ENCODE results near the gene ZNF629. TPM values are rescaled to one million over a fixed set of nuclear protein-coding genes. Genes with fewer than 3 reads are reported as not detected.

ZNF629 gene
- total and polyA plus RNA-seq, 2 experiments from 2014 or later = 4.1 to 20.3 TPM

- no peak for ATAC-seq
- H3K9me3 Mint-ChIP-seq = no peaks in the 10 kb centered on the region; the same call in 2 of the 3 replicates
- Histone ChIP-seq H4K20me1 (replicated peaks; ENCODE audit: insufficient read depth) (peaks cover 20% of the 10 kb centered on the region), H2AFZ (no peak overlapping the region), H3K79me2 (replicated peaks; ENCODE audit: insufficient read depth) (peaks cover 24% of the 10 kb centered on the region), H3K4me1 (ENCODE audit: insufficient read depth) (peaks cover 6% of the 10 kb centered on the region; the same call in 1 of the 2 replicates), H3F3A (replicated peaks; ENCODE audit: low read depth) (0 out of 2 replicates have a peak, but pooled peaks cover 7% of the 10 kb centered on the region), H3K4me2 (no peak overlapping the region), H3K9me2 (ENCODE audit: insufficient read depth) (no peaks in the 10 kb centered on the region), H3K4me3 (no peak overlapping the region), H3K36me3 (ENCODE audit: insufficient read depth) (peaks cover 25% of the 10 kb centered on the region), H3K27ac (ENCODE audit: low read depth) (no peak overlapping the region), H3K27me3 (ENCODE audit: insufficient read depth) (no peaks in the 10 kb centered on the region)
- H3K4me3 Mint-ChIP-seq = peak overlapping the region; percentile 95
- H3K36me3 Mint-ChIP-seq (ENCODE audit: low read depth) = peaks cover 40% of the 10 kb centered on the region
- TF ChIP-seq EZH2phosphoT487 (IDR thresholded peaks at IDR 0.05; ENCODE audit: unreplicated experiment) (no peak), CREB1 (CRISPR knock-in tag; IDR thresholded peaks at IDR 0.05; ENCODE audit: low read depth) (no peak), NANOG (IDR thresholded peaks at IDR 0.05; ENCODE audit: borderline replicate concordance) (no peak), STAT1 (IDR thresholded peaks at IDR 0.05; ENCODE audit: unreplicated experiment) (no peak), ZNF114 (CRISPR knock-in tag; IDR thresholded peaks at IDR 0.05) (no peak)
- TF ChIP-seq, protein P1, sequence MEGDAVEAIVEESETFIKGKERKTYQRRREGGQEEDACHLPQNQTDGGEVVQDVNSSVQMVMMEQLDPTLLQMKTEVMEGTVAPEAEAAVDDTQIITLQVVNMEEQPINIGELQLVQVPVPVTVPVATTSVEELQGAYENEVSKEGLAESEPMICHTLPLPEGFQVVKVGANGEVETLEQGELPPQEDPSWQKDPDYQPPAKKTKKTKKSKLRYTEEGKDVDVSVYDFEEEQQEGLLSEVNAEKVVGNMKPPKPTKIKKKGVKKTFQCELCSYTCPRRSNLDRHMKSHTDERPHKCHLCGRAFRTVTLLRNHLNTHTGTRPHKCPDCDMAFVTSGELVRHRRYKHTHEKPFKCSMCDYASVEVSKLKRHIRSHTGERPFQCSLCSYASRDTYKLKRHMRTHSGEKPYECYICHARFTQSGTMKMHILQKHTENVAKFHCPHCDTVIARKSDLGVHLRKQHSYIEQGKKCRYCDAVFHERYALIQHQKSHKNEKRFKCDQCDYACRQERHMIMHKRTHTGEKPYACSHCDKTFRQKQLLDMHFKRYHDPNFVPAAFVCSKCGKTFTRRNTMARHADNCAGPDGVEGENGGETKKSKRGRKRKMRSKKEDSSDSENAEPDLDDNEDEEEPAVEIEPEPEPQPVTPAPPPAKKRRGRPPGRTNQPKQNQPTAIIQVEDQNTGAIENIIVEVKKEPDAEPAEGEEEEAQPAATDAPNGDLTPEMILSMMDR (conservative IDR thresholded peaks at IDR 0.05; ENCODE audit: low read depth in 2 of 2) = no peak
- peaks cover 29% of the 10 kb centered on the region for H3K27me3 Mint-ChIP-seq (ENCODE audit: insufficient read depth, low read depth, poor library complexity)
- H3K4me1 Mint-ChIP-seq = peaks cover 16% of the 10 kb centered on the region
- no peak for DNase-seq (ENCODE audit: low spot score)
- no peak overlapping the region for H3K27ac Mint-ChIP-seq
These were observed 26.9 kb downstream of the ZNF629 start for GRCh38 chr16:30760001-30760559.

DNA sequence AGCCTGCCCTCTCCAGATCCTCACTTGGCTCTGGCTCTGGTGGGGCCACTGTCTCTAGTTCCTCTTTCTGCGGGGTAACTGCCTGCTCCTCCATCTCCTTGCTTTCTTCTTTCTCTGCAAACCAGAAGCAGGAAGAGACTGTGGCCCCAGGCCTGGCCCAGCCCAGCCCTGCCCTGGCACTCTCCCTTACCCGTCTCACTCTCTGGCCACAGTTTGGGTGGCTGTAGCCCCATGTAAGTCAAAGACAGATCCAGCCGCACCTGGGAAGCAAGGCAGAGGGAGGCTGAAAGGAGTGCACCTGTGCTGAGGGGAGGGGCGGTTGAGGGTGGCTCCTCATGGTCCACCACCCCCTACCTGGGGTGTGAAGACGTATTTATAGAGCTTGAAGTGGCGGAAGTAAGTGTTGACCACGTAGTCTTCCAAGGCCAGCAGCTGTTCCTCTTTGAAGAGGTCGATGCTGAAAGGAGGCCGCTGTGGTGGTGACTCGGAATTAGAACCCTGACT lies 28.0 kb downstream of the ZNF629 start:
- TF ChIP-seq, protein P1 (conservative IDR thresholded peaks at IDR 0.05; ENCODE audit: low read depth in 2 of 2) = no peak
- peaks cover 15% of the 10 kb centered on the region for H3K36me3 ChIP-seq (ENCODE audit: insufficient read depth)
- H3K9me2 ChIP-seq (ENCODE audit: insufficient read depth) = no peaks in the 10 kb centered on the region
- peaks cover 20% of the 10 kb centered on the region for H4K20me1 ChIP-seq (replicated peaks; ENCODE audit: insufficient read depth)
- no peak overlapping the region for H3K4me3 ChIP-seq
- H3K27me3 ChIP-seq (ENCODE audit: insufficient read depth) = no peaks in the 10 kb centered on the region
- Mint-ChIP-seq H3K36me3 (ENCODE audit: low read depth) (peaks cover 35% of the 10 kb centered on the region), H3K27ac (no peak overlapping the region), H3K4me1 (peaks cover 16% of the 10 kb centered on the region), H3K9me3 (no peaks in the 10 kb centered on the region; the same call in 2 of the 3 replicates), H3K4me3 (no peak overlapping the region), H3K27me3 (ENCODE audit: insufficient read depth, low read depth, poor library complexity) (peaks cover 29% of the 10 kb centered on the region)
- H2AFZ ChIP-seq = no peak overlapping the region
- ATAC-seq (no peak), DNase-seq (ENCODE audit: low spot score) (no peak)
- peaks cover 6% of the 10 kb centered on the region; the same call in 1 of the 2 replicates for H3K4me1 ChIP-seq (ENCODE audit: insufficient read depth)
- 0 out of 2 replicates have a peak, but pooled peaks cover 7% of the 10 kb centered on the region for H3F3A ChIP-seq (replicated peaks; ENCODE audit: low read depth)
- no peak overlapping the region for H3K27ac ChIP-seq (ENCODE audit: low read depth)
- H3K4me2 ChIP-seq = no peak overlapping the region
- H3K79me2 ChIP-seq (replicated peaks; ENCODE audit: insufficient read depth) = peaks cover 17% of the 10 kb centered on the region
